OCI-LY3 (cell line): Measurements from ENCODE around the gene ABCB6.

ENCODE experiments used
- H2AFZ ChIP-seq: fragments of 200-600, 300-600 bp; shearing (Covaris generic); 2 replicates; pipeline ENCODE4 v1.6.0; 2014; ENCODE audit warnings: antibody characterized with exemption, low read depth, low read length
- H3K27ac ChIP-seq: fragments of 200-600, 300-600 bp; sonication (generic); 2 replicates; pipeline ENCODE4 v1.5.1; 2014; ENCODE audit warnings: mild to moderate bottlenecking, low read length, moderate library complexity, mixed read lengths
- H3K27me3 ChIP-seq: fragments of 200-600, 300-600 bp; sonication (generic); 2 replicates; pipeline ENCODE4 v1.6.1; 2014; ENCODE audit warnings: low read depth, low read length, mixed read lengths
- H3K36me3 ChIP-seq: fragments of 200-600, 300-600 bp; sonication (generic); replicated peaks from 2 replicates; pipeline ENCODE3; 2014; ENCODE audit warnings: low read depth, low read length, mixed read lengths
- H3K4me1 ChIP-seq: fragments of 300-600, 200-600 bp; sonication (generic); 2 replicates; pipeline ENCODE4 v1.6.1; 2014; ENCODE audit warnings: low read length, mixed read lengths
- H3K4me2 ChIP-seq: fragments of 200-600, 300-600 bp; sonication (generic); 2 replicates; pipeline ENCODE4 v1.6.1; 2014; ENCODE audit warnings: low read length, mixed read lengths
- H3K4me3 ChIP-seq: fragments of 300-600, 200-600 bp; sonication (generic); 2 replicates; pipeline ENCODE4 v1.5.1; 2014; ENCODE audit warnings: antibody characterized with exemption, mild to moderate bottlenecking, low read length, moderate library complexity
- H3K79me2 ChIP-seq: fragments of 300-600, 200-600 bp; shearing (Covaris generic); 2 replicates; pipeline ENCODE4 v1.6.1; 2014; ENCODE audit warnings: mild to moderate bottlenecking, low read length, mixed read lengths
- H3K9ac ChIP-seq: fragments of 300-600, 200-600 bp; shearing (Covaris generic); 2 replicates; pipeline ENCODE4 v1.6.0; 2014; ENCODE audit warnings: mild to moderate bottlenecking, low read length, moderate library complexity
- H3K9me3 ChIP-seq: fragments of 200-600, 300-600 bp; shearing (Covaris generic); 2 replicates; pipeline ENCODE4 v1.6.1; 2014; ENCODE audit warnings: low read length, mixed read lengths; ENCODE audit not compliant: insufficient read depth
- H4K20me1 ChIP-seq: fragments of 200-600, 300-600 bp; sonication (generic); 2 replicates; pipeline ENCODE4 v1.6.1; 2016; ENCODE audit warnings: low read length, mixed read lengths; ENCODE audit not compliant: insufficient read depth
- EZH2phosphoT487 ChIP-seq: fragments of 200-600 bp; shearing (Covaris generic); IDR thresholded peaks from 2 replicates; pipeline ENCODE4 v1.6.1; 2018; ENCODE audit warnings: antibody characterized with exemption, mixed run types, low read depth
- TF ChIP-seq, protein P1 (sequence below): fragments of 200-600, 300-600 bp; sonication (generic); IDR thresholded peaks from 2 replicates; pipeline ENCODE4 v1.5.1; 2014; ENCODE audit warnings: antibody characterized with exemption, low read length, low read depth

Gene ABCB6

DNA sequence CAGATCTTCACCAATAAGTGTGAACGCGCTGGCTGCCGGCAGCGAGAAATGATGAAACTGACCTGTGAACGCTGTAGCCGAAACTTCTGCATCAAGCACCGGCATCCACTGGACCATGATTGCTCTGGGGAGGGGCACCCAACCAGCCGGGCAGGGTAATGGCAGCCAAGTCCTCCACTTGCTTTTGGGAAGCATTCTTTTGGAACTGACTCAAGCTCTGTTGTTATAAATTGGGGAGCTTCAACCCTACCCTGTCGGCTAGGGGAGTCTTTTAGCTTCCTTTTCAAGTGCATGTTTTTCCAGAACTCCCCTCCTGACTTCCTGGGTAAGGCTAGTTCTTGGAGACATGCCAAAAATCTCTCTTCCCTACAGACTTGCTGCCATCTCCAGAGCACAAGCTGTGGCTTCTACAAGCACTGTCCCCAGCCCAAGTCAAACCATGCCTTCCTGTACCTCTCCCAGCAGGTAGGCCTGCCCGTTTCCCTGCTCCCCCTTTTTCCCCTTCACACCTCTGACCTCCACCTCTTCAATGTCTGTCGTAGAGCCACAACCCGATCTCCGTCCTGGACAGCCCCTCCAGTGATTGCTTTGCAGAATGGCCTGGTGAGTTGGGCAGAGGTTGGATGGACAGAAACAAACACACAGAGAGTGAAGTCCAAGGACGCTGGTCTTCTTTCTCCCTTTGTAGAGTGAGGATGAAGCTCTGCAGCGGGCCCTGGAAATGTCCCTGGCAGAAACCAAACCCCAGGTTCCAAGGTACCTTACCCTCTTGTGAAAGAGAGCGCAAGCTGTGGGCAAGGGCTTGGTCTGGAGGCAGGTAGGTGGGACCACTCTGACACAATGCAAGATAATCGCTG is 10.6 kb downstream of the ABCB6 start:
- H3K4me3 ChIP-seq: peak overlapping the region; percentile 91; the same call in 1 of the 2 replicates
- no peak overlapping the region for H3K27ac ChIP-seq
- H3K4me1 ChIP-seq: peaks cover 7% of the 10 kb centered on the region
- H2AFZ ChIP-seq: no peak overlapping the region
- H3K36me3 ChIP-seq: no peaks in the 10 kb centered on the region
- TF ChIP-seq EZH2phosphoT487: no peak
- TF ChIP-seq, protein P1, sequence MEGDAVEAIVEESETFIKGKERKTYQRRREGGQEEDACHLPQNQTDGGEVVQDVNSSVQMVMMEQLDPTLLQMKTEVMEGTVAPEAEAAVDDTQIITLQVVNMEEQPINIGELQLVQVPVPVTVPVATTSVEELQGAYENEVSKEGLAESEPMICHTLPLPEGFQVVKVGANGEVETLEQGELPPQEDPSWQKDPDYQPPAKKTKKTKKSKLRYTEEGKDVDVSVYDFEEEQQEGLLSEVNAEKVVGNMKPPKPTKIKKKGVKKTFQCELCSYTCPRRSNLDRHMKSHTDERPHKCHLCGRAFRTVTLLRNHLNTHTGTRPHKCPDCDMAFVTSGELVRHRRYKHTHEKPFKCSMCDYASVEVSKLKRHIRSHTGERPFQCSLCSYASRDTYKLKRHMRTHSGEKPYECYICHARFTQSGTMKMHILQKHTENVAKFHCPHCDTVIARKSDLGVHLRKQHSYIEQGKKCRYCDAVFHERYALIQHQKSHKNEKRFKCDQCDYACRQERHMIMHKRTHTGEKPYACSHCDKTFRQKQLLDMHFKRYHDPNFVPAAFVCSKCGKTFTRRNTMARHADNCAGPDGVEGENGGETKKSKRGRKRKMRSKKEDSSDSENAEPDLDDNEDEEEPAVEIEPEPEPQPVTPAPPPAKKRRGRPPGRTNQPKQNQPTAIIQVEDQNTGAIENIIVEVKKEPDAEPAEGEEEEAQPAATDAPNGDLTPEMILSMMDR: no peak
- H3K27me3 ChIP-seq: no peaks in the 10 kb centered on the region
- H3K4me2 ChIP-seq: peak overlapping the region; percentile 95
- no peak overlapping the region for H3K9ac ChIP-seq
- no peaks in the 10 kb centered on the region for H3K79me2 ChIP-seq
- no peaks in the 10 kb centered on the region for H3K9me3 ChIP-seq
- H4K20me1 ChIP-seq: no peaks in the 10 kb centered on the region

DNA sequence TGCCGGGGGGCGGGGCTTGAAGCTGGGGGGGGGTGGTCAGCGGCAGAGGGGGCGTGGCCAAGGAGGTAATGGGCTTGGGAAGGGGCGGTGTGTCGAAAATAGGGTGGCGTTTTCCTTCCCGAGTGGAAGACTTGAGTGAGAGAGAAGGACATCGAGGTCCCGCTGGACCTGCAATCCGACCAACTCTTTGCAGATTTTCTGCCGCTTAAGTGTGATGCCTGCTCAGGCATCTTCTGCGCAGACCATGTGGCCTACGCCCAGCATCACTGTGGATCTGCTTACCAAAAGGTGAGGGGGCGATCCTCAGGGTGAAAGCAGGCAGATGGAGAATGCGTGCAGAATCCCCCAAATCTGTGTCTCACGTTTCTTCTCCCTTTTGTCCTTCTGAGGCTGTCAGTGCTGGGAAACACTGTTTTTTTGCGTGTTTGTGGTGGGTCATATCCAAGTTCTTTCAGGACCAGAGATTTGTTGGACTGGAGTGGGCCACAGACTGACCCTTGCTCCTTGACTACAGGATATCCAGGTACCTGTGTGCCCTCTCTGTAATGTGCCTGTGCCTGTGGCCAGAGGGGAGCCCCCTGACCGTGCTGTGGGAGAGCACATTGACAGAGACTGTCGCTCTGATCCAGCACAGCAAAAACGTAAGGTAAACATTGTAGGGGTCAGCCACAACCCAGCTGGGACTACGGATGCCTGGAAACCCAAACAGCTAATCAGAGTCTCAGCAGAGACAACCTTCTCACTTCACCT is 11.4 kb downstream of the ABCB6 start:
- H3K27ac ChIP-seq: peak overlapping the region; percentile 67
- H3K9ac ChIP-seq: peak overlapping the region; percentile 86
- TF ChIP-seq, protein P1: no peak
- TF ChIP-seq EZH2phosphoT487: no peak
- peaks cover 7% of the 10 kb centered on the region for H3K4me1 ChIP-seq
- no peaks in the 10 kb centered on the region for H3K27me3 ChIP-seq
- H3K4me3 ChIP-seq: peak overlapping the region; percentile 91
- H3K36me3 ChIP-seq: no peaks in the 10 kb centered on the region
- H3K79me2 ChIP-seq: no peaks in the 10 kb centered on the region
- no peak overlapping the region for H2AFZ ChIP-seq
- H3K4me2 ChIP-seq: peak overlapping the region; percentile 95
- H4K20me1 ChIP-seq: no peaks in the 10 kb centered on the region
- no peaks in the 10 kb centered on the region for H3K9me3 ChIP-seq

GRCh38 chr2:219206328-219207133 is 12.2 kb downstream of the ABCB6 start, which contains the start of gene ZFAND2B:
Gene ZFAND2B, plus strand, starts transcription at chr2:219206782. Its CDS starts 206 bp downstream, at chr2:219206988.
- Histone ChIP-seq H3K27ac (peak within 1 kb of the TSS; percentile 67), H3K4me1 (peaks cover 7% of the 10 kb centered on the region)

More at GRCh38 chr2:219206328-219207133, 12.2 kb downstream of the ABCB6 start, which contains the start of gene ZFAND2B:
- H3K4me2 ChIP-seq: peak within 1 kb of the TSS; percentile 95
- peak within 1 kb of the TSS; percentile 77 for H2AFZ ChIP-seq
- H3K9me3 ChIP-seq: no peaks in the 10 kb centered on the region
- H3K27me3 ChIP-seq: no peaks in the 10 kb centered on the region
- H4K20me1 ChIP-seq: no peaks in the 10 kb centered on the region
- no peak for TF ChIP-seq EZH2phosphoT487
- TF ChIP-seq, protein P1: no peak
- peak within 1 kb of the TSS; percentile 91 for H3K4me3 ChIP-seq
- no peaks in the 10 kb centered on the region for H3K36me3 ChIP-seq
- peak within 1 kb of the TSS; percentile 86 for H3K9ac ChIP-seq
- H3K79me2 ChIP-seq: no peaks in the 10 kb centered on the region
